Stimulated activated CD8-positive, alpha-beta memory T cell treated with anti-CD3 and anti-CD28 coated beads, Interleukin-7, amount 100 ng/mL, for 24 hours (primary cell): ENCODE results near the gene VPS35L.
"Not testable (repeated sequence)": the region's sequence is repeated elsewhere in the genome, so short reads cannot be mapped to it uniquely, and the experiment has no call there.

Source experiments
- DNase-seq: peaks from one replicate; pipeline ENCODE4 v3.0.0-alpha.2; 2020; ENCODE audit warnings: low read depth

Gene VPS35L

DNA sequence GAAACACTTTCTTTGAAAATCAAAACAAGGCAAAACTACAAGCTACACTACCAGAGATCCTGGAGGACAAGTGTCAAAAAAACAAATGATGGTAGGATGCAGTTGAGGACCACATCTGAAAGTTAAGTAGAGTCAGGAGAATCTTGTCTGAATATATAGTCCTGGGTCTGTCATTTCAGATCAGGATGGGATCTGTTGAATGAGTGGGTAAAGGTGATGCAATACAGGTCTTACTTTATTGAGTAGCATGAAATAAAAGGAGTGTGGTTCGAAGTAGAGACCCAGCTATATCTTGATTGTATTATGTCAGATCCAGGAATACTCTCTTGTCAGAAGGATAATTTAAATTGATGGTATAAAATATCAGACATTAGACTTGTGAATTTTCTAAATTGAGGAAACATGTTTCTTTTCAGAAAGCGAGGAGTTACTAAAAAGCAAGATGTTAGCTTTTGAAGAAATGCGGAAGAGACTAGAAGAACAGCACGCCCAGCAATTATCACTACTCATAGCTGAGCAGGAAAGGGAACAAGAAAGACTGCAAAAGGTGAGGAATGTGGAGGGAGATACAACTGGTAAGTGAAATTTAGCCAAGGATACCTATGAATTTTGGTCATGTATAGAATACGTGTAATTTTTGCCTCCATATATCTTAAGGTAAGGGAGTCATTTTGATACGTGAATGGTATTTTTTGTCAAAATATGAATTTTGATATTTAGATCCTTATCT is 15.1 kb upstream of the VPS35L start:
- DNase-seq = no peak

GRCh38 chr16:19542138-19542821 is 13.2 kb upstream of the VPS35L start:
- no peak for DNase-seq

DNA sequence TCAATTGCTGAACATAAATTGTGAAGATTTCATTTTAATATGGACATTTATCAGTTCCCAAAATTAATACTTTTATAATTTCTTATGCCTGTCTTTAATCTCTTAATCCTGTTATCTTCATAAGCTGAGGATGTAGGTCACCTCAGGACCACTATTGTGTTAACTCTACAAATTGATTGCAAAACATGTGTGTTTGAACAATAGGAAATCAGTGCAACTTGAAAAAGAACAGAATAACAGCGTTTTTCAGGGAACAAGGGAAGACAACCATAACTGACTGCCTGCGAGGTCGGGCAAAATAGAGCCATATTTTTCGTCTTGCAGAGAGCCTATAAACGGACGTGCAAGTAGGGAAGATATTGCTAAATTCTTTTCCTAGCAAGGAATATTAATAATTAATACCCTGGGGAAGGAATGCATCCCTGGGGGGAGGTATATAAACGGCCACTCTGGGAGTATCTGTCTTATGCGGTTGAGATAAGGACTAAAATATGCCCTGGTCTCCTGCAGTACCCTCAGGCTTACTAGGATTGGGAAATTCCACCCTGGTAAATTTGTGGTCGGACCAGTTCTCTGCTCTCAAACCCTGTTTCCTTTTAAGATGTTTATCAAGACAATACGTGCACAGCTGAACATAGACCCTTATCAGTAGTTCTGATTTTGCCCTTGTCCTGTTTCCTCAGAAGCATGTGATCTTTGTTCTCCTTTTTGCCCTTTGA is 12.1 kb upstream of the VPS35L start:
- DNase-seq = not testable (repeated sequence)

DNA sequence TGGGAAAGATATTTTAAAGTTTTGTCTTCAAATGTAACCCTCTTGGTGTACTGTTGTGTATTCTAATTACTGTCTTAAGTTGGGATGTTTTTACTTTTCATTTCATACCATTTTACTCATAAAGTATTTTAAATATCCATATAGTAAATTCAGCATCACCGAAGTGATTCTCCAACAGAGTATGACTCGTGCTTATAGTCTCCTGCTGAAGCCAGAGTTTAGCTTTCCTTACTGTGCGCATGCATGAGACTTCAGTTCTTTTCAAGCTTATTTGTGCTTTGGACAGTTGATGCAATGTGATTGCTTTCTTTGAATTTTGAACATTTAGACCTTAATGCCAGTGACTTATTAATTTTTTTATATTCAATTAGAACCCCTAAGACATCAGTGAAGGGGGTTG is 7.4 kb upstream of the VPS35L start:
- DNase-seq = no peak

DNA sequence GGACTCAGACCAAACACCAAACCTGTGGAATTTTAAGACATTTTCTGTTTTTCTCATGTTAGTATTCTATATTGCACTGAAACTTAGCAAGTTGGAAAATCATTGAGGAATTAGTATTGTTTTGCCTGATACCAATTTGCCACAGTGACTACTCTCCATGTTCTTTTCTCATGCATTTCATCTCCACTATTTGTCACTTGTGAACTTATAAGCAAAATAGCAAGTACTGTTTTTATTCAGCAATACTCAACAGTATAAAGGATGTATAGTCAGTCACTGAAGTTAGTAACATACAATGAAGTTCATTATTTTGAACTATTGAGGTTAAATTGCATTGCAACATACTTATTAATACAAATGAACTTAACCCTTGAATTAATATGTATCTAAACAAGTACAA is 5.8 kb upstream of the VPS35L start:
- no peak for DNase-seq

GRCh38 chr16:19555938-19556771 is 652 bp downstream of the VPS35L start:
- DNase-seq = no peak

GRCh38 chr16:19559242-19559910 is 3.9 kb downstream of the VPS35L start:
- no peak for DNase-seq

DNA sequence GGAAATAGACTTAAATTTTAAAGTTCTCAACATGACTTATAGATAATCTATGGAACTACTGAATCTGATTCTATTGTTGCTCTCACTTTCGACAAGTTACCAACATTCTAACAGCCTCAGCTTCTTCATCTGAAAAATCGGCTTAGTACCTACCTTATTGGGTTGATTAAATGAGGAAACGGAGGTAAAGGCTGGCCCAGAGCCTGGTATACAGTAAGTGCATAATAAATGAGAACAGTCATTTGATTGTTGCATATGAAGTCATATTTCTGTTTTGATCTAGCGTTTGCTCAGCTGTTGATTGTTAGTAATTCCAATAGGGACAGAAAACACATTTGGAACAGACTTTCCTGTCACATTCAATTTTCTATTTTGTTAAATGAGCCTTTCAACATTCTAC is 4.6 kb downstream of the VPS35L start:
- no peak for DNase-seq

DNA sequence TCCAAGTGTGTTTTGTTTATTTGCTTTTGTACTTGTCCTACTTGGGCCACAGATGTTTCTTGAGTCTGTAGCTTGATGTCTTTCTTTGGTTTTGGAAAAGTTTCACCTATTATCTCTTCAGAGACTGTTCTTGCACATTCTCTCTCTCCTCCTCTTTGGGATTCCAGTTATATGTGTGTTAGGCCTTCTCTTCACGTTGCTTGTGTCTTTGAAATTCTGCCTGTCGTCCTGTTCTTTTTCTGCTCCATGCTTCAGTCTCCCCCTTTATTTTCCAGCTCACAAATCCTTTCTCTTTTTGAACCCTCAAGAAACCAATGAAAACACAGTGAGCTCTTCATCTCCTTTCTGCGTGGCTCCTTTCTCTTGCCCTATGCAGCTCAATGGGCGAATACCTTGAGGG is 7.9 kb downstream of the VPS35L start:
- DNase-seq = no peak

DNA sequence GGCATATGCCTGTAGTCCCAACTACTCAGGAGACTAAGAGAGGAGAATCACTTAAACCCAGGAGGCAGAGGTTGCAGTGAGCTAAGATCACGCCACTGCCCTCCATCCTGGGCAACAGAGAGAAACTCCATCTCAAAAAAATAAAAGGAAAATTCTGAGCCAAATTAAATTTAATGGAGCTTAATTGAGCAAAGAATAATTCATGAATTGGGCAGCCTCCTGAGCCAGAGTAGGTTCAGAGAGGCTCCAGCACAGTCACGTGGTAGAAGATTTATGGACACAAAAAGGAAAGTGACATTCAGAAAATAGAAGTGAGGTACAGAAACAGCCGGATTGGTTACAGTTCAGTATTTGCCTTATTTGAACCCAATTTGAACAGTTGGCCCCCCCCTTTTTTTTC is 10.9 kb downstream of the VPS35L start:
- DNase-seq = no peak

DNA sequence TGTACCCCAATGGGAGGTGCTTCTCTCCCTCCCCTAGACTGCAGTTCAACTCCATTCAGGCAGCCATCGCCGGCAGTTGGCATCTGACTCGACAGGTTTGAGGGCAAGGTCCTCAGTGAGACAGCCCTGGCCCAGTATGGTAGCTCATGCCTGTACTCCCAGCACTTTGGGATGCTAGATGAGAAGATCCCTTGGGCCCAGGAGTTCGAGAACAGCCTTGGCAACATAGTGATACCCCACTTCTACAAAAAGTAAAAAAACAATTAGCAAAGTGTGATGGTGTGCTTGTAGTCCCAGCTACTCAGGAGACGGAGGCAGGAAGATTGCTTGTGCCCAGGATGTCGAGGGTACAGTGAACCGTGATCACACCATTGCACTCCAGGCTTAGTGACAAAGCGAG is 12.1 kb downstream of the VPS35L start:
- no peak for DNase-seq

DNA sequence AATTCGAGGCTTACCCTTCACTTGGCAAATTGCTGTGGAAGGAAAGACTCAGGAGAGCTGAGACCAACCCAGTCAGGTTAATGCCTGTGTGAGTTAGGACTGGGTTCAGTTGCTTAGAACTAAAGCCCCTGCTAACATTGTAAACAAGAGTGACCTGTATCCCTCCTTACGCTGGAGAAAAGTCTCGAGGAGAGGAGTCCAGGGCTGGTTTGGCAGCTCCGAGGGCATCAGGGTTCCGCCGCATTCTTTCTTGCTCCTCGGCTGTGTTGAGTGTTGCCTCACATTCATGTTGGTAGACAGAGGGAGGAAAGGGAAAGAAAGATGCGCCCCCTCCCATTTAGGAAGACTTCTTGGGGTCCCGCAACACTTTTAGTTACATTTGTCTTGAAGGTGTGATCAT is 18.5 kb downstream of the VPS35L start:
- DNase-seq = no peak

GRCh38 chr16:19574615-19575014 is 19.1 kb downstream of the VPS35L start:
- DNase-seq = no peak

DNA sequence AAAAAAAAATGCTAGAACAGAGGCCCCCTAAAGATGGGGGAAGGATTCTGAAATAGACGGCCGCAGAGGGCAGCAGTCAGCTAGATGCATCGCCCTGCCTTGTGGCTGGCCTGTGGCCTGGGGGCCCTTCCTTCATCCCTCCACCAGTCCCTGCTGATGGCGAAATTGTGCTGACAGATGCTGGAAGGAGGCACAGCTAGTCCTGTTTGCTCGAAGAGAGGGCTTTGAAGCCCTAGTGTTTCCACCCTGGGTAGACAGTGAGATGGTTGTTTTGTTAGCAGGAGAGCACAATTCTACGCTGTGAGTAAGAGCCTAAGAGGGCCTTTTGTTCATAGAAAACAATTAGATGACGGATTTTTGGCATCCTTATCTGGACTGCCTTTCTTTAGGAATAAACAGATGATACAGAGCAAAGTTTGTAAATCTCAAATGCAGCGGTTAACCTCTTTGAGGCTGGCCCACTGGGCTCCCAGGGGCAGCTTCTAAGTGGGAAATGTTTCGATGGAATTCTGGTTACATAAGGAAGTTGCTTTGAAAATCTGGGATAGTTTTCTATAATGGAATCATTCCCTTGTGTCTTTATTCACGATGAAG is 23.0 kb downstream of the VPS35L start:
- no peak for DNase-seq

GRCh38 chr16:19582050-19582831 is 26.7 kb downstream of the VPS35L start:
- DNase-seq = no peak

DNA sequence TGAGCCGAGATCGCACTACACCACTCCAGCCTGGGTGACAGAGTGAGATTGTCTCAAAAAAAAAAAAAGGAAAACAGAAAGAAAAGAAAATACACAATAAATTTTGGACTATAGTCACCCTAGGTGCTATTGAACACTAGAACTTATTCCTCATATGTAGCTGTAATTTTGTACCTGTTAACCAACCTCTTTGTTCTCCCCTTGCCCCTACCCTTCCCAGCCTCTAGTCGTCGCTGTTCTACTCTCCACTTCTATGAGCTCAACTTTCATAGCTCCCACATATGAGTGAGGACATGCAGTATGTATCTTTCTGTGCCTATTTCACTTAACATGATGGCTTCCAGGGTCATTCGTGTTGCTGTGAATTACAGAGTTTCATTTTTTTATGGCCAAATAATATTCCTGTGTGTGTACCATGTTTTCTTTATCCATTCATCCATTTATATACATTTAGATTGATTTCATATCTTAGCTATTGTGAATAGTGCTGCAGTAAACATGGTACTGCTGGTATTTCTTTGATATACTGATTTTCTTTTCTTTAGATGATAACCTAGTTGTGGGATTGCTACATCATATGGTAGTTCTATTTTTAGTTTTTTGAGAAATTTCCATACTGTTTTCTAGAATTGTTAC is 28.3 kb downstream of the VPS35L start:
- no peak for DNase-seq

GRCh38 chr16:19588661-19589060 is 33.2 kb downstream of the VPS35L start:
- no peak for DNase-seq

GRCh38 chr16:19589106-19589505 is 33.6 kb downstream of the VPS35L start:
- no peak for DNase-seq

DNA sequence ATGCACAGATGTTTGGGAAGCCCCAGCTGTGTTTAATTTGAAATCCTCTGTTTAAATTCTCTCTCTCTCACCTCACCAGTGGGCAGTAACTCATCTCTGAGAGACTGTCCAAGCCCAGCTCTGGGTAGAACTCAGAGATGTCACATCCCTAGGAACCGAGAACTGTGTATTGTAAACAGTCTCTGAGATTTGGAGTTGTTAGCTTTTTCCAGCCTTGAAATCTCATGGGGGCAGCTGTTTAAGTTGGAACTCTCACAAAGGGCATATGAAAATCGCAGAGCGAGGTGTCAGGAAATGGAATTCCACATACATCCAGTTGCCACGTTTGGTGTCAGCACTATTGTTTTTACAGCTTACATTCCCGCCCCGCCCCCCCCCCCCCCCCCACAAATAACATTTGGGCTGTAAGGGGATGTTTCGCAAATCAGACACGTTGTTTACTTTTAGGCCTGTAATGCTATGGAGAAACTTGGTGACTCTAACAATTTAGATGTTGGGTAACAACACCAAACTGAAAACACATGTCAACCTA is 34.3 kb downstream of the VPS35L start:
- DNase-seq = no peak
